Activated CD4-positive, alpha-beta T cell treated with anti-CD3 and anti-CD28 coated beads for 4 hours (primary cell): ENCODE results near the gene ZNF275.
"Not testable (repeated sequence)": the region's sequence is repeated elsewhere in the genome, so short reads cannot be mapped to it uniquely, and the experiment has no call there.

Source experiments
- DNase-seq, 2 donors: peaks; one replicate each; pipeline ENCODE4 v3.0.0-alpha.2; 2020

ZNF275 gene

GRCh38 chrX:153361781-153362397, 27.9 kb downstream of the ZNF275 start:
- no peak for DNase-seq

- no peak for DNase-seq
Observed at GRCh38 chrX:153365670-153366069, 31.7 kb downstream of the ZNF275 start.

DNA sequence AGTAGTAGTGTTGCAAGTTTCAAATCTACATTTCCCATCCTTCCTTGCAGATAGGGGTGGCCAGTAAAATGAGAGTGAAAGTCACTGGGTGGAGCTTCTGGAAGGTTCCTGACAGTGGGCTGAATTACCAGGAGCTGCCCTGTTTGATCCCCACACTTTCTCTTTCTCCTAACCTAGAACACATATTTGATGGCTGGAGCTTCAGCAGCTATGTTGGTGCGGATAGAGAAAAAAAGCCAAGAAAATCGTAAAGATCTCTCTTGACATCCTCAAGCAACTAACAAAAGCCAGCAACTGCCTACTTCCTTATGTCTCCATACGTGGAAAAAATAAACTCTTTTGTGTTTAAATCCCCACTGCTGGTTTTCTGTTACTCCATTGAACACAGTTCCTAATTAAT, 32.2 kb downstream of the ZNF275 start:
- DNase-seq, result no peak

- no peak for DNase-seq
Observed at GRCh38 chrX:153366878-153367538, 33.1 kb downstream of the ZNF275 start.

- DNase-seq, result no peak
Observed at GRCh38 chrX:153370293-153371055, 36.5 kb downstream of the ZNF275 start.

GRCh38 chrX:153371256-153371655, 37.3 kb downstream of the ZNF275 start:
- DNase-seq, result no peak

DNA sequence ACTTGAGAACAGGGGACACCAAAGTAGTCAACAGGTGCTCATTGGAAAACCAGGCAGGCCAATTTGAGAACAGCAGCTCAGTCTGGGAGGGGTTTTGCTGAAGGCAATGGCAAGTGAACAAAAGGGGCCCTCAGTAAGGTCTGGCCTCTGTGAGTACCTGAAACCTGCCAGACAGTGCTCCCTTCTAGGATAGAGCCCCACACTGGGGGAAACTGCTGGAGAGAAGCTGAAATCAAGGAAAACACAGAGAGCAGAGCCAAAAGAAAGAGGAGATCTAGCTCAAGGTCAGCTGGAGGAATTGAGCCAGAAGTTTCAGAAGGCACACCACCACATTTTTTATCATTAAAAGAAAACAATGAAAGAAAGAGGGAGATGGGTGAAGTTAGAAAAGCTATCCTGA, 39.0 kb downstream of the ZNF275 start:
- DNase-seq, result no peak

- DNase-seq, result no peak
Observed at GRCh38 chrX:153374426-153374825, 40.5 kb downstream of the ZNF275 start.

- no peak for DNase-seq
Observed at GRCh38 chrX:153375571-153375970, 41.6 kb downstream of the ZNF275 start.

GRCh38 chrX:153377727-153378126, 43.8 kb downstream of the ZNF275 start:
- no peak for DNase-seq

- no peak for DNase-seq
Observed at GRCh38 chrX:153378607-153379006, 44.7 kb downstream of the ZNF275 start.

- no peak for DNase-seq
Observed at GRCh38 chrX:153379508-153379907, 45.6 kb downstream of the ZNF275 start.

DNA sequence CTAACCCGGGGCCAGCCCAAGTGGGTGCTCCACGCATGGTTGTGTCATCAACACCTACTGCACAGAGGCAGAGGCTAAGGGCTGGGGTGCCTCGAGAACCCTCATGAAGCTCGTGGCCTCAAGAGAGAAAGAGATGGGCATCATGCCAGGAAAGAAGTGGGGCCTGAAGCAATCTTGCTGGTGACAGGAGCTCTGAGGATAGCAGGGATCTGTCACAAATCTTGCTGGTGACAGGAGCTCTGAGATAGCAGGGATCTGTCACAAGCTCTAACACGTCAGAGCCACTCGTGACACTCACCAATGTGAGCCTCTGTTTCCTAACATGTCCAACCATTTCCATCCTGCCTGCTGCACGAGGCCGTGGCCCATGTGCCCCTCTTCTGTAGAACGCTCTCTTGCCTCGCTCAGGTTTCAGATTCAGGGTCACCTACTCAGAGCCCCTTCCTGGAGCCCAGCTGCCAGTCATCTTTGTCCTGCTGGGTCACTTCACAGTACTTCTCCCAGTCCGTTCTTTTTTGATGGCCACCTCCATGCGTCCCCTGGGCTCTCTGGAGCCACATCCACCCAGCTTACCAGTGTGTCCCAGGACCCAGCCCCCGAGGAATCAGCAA, 46.1 kb downstream of the ZNF275 start:
- DNase-seq, result no peak

DNA sequence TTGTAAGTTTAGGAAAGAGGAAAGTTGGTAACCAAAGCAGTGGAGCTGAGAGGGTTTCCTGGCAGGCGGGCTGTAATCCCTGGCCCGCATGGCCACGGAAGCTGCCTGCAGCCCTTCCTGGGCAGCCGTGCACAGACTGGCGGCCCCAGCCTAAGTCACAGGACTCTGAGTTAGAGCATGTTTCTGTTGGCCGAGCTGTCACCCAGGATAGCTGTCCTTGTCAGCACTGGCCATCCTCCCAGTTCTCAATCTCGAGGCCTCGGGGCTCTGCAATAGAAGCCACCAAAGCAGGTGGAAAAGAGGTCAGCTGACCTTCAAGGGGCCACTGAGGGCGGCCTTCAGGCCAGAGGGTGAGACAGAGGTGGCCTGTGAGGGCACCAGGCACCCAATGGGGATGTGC, 46.7 kb downstream of the ZNF275 start:
- no peak for DNase-seq

DNA sequence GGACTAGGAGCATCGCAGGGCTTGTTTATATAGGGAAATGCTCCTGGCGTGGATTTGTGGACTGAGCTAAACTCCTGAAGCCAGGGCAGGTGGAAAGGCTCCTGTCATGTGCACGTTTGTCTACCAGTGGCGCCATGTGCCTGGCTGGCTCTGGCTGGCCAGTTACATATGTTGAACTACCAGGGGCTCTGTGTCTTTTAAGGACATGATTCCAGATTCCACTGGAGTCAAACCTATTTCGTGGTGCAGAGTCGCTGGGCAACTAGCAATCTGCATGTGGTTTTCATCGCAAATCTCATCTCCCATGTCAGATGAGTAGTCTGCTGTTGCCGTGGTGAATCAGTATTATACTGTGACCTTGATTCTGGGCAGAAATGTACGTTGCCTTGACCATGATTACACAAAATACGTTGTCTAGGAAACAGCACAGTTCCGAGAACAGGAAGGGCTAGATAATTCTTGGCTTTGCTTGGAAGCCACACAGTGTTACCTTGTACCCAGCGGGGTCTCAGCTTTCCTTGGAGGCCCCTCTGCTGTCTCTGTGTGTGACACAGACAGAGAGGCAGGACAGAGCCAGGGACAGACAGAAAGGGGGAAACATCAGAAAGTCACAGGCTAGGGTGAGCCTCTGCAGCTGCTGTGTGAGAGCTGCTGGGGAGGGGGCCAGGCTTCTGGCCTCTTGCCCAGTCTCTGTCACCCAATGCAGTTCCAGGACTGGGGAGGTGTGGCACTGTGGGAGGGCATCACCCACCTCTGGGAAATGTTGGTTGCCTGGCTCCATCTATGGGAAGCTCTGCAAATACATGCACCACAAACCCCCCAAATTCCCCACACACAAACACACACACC, 48.0 kb downstream of the ZNF275 start:
- no peak for DNase-seq

DNA sequence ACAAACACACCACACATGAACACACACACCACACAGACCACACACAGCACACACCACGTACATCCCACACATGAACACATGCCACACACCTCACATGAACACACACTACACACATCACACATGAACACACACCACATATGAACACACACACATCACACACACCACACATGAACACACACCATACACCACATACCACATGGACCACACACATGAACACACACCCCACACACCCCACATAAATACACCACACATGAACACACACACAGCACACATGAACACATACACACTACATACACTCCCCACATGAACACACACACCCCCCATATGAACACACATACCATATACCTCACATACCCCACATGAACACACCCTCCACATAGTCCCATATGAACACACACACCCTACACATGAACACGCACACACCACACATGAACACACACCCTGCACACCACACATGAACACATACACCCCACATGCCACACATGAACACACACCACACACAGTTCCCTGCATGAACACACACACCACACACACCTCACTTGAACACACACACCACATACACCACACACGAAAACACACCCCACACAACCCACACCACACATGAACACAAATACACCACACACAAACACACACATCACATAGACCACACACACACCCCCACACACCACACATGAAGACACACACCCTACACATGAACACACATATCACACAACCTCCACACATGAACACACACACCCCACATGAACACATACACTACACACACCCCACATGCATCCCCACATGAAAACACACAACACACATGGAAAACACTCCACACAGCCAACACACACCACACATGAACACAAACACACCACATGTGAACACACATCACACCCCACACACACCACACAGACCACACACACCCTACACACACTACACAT, 48.9 kb downstream of the ZNF275 start:
- no peak for DNase-seq

DNA sequence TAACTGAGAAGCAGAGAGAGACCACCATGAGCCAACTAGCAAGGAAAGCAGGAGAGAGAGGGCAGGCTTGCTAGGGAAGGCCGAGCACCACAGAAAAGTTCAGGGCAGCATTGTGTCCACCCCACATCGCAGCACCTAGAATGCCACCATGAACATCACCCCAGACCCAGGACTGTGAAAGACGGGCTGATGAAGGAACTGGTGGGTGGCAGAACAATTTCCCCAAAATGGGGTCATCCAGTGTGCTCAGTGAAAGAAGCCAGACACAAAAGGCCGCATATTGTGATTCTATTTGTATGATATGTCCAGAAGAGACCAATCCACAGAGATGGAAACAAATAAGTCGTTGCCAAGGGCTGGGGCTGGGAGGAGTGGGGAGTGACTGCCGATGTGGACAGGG, 50.4 kb downstream of the ZNF275 start:
- no peak for DNase-seq

- DNase-seq, result not testable (repeated sequence)
Observed at GRCh38 chrX:153384973-153385372, 51.0 kb downstream of the ZNF275 start.

DNA sequence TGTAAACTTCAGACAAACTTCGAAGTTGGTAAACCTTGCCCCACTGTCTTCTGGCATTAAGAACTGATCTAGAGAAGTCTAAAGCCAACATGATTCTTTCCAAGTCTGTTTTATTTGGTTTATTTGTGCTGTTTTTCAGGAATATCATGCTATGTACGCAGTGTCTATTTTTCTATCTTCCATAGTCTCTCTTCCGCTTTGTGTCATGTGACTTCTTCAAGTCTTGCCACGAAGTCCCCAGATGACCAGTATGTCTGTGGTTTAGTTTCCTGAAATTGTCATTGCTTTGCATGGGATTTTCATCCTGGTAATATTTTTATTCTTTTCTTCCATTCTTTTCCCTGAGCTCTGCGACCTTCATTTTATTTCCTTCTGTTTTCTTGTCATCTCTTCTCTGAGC, 52.1 kb downstream of the ZNF275 start:
- DNase-seq, result no peak

- DNase-seq, result no peak
Observed at GRCh38 chrX:153387345-153387744, 53.4 kb downstream of the ZNF275 start.

DNA sequence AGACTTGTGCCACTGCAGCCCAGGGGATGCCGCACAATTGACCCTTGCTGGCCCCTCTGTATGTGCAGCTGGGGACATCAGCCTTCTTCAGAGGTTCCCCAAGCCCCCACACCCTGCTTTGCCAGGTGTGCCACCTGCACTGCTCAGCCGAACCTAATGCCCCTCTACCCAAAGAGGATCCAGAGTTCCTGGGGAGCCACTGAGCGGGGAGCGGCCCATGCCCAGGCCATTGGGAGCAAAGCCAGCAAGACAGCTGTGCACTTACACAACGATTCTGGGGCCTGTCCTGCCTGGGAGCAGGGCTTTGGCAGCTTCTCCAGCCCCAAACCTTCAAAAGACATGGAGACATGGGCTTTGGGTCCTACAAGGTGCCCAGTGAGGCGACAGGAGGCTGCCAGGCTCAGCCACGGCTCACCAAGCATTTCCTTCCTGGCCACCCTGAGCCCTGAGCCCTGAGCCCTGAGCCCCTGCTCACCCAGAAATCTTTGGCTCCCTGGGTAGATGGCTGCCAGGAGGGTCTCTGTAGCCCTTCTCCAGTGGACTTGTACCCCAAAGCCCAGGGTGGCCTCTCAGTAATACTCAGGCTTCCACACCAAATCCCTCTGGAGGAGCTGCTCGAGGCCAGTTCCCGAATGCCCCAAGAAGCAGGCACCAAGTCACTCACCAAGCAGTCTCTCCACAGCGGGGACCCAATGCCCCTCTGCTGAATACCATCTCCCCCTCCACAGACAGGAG, 54.2 kb downstream of the ZNF275 start:
- no peak for DNase-seq
